Measurements from ENCODE around the gene CCDC93. TPM values are rescaled to one million over a fixed set of nuclear protein-coding genes. Genes with fewer than 3 reads are reported as not detected.

CCDC93 gene
- total RNA-seq, 6 donors from 2014 or later = 19.6 to 141 (median 38.8) TPM

DNA sequence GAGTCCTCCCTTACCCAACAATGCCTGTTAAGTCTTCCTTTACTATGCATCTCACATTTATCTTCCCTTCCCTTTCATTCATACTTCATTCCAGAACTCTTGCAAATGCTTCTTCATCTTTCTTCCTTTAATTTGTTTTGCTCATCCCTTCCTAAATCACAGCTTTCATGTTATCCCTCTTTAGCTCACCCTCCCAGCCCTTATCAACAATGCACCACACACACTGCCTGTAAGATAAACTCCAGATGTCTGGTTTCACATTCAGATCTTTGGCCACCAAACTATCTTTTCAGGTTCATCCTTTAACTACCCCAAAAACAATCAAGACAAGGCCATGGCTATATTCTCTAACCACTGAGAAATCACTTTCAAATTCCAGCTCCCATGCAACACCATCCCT is 3.4 kb downstream of the CCDC93 start:
- ATAC-seq (ENCODE audit: low FRiP score in 2 of 2) (no peak), DNase-seq (no peak)
- Histone ChIP-seq H3K36me3 (peaks cover 14 to 36% (median 25%) of the 10 kb centered on the region in 4 donors), H3K4me1 (peaks cover 14 to 27% (median 22%) of the 10 kb centered on the region in 4 donors), H3K27ac (no peak overlapping the region), H3K4me3 (no peak overlapping the region), H3K9me3 (no peaks in the 10 kb centered on the region), H3K27me3 (no peaks in the 10 kb centered on the region)
- TF ChIP-seq EP300 (IDR thresholded peaks at IDR 0.05) (no peak), POLR2AphosphoS5 (IDR thresholded peaks at IDR 0.05) (no peak), CTCF (IDR thresholded peaks at IDR 0.05) (no peak), POLR2A (IDR thresholded peaks at IDR 0.05) (no peak)

- ATAC-seq (ENCODE audit: low FRiP score in 2 of 2) (no peak), DNase-seq (no peak)
- TF ChIP-seq CTCF (IDR thresholded peaks at IDR 0.05) (no peak), EP300 (IDR thresholded peaks at IDR 0.05) (no peak), POLR2AphosphoS5 (IDR thresholded peaks at IDR 0.05) (no peak), POLR2A (IDR thresholded peaks at IDR 0.05) (no peak)
- Histone ChIP-seq H3K4me3 (no peak overlapping the region), H3K4me1 (peaks cover 1 to 14% (median 8%) of the 10 kb centered on the region in 4 donors), H3K36me3 (peaks cover 15 to 67% (median 35%) of the 10 kb centered on the region in 4 donors), H3K27ac (no peak overlapping the region), H3K27me3 (no peaks in the 10 kb centered on the region), H3K9me3 (no peaks in the 10 kb centered on the region)
- 84 to 86% methylated on average over 2 of the region's 2 CpGs for WGBS, 2 donors
Measured at GRCh38 chr2:118006861-118007260, 7.0 kb downstream of the CCDC93 start.

GRCh38 chr2:118006326-118006725 is 7.5 kb downstream of the CCDC93 start:
- 70 to 84% methylated on average over 1 of the region's 1 CpG for WGBS, 2 donors
- Histone ChIP-seq H3K4me1 (peaks cover 0 to 8% (median 3%) of the 10 kb centered on the region in 4 donors), H3K4me3 (no peak overlapping the region), H3K27ac (no peak overlapping the region), H3K9me3 (no peaks in the 10 kb centered on the region), H3K36me3 (peaks cover 15 to 72% (median 38%) of the 10 kb centered on the region in 4 donors), H3K27me3 (no peaks in the 10 kb centered on the region)
- DNase-seq (no peak), ATAC-seq (ENCODE audit: low FRiP score in 2 of 2) (no peak)
- TF ChIP-seq EP300 (IDR thresholded peaks at IDR 0.05) (no peak), POLR2A (IDR thresholded peaks at IDR 0.05) (no peak), POLR2AphosphoS5 (IDR thresholded peaks at IDR 0.05) (no peak), CTCF (IDR thresholded peaks at IDR 0.05) (no peak)

DNA sequence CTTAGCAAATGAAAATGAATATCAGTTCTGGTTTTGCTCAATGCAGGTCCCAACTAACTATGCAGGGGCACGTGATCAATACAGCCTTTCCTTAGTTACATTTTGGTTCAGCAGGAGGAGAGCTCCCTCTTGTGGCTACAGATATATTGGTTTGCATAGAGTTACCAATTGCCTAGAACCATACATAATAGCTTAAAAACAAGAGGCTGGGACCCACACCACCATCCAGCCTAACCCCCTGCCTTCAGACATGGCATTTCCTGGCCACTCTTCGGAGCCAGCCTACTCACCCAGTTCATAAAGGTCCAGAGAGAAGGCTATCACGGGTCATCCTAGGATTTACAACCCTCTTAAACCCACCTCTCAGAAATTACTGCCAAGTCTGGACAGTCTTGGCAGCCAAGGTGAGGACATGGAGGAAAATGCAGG is 10.5 kb downstream of the CCDC93 start:
- no peak overlapping the region for H3K4me3 ChIP-seq
- peak in 1 of 2 donors; percentile 42 for DNase-seq
- ATAC-seq (ENCODE audit: low FRiP score in 2 of 2) = peak; percentile 87 to 95
- peaks cover 23 to 95% (median 48%) of the 10 kb centered on the region in 4 donors for H3K36me3 ChIP-seq
- WGBS, 2 donors = 17 to 19% methylated on average over 2 to 3 of the region's 3 CpGs
- no peak overlapping the region for H3K27ac ChIP-seq
- H3K4me1 ChIP-seq = peaks cover 0 to 7% (median 0%) of the 10 kb centered on the region in 4 donors
- H3K9me3 ChIP-seq = no peaks in the 10 kb centered on the region
- TF ChIP-seq CTCF (IDR thresholded peaks at IDR 0.05) (peak; percentile 56 to 86 (median 76)), POLR2A (IDR thresholded peaks at IDR 0.05) (no peak)
- no peaks in the 10 kb centered on the region for H3K27me3 ChIP-seq

DNA sequence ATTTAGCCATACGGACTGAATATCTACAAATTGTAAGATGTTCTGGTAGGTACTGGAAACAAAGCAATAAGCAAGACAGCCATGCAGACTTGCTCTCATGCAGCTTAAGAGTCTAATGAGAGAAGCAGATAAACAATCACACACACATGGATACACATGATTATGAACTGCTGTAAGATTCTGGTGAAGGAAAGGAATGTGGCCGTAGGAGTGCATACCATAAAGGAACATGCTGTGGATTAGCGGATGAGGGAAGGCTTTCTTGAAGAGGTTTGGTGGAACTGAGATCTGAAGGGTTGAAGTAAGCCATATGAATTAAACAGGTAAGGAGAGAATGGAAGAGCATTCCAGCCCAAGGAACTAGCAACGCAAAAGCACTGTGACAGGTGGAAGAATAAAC is 13.8 kb downstream of the CCDC93 start:
- WGBS, 2 donors = 93 to 95% methylated on average over 4 of the region's 4 CpGs
- Histone ChIP-seq H3K9me3 (no peaks in the 10 kb centered on the region), H3K36me3 (peaks cover 24 to 95% (median 42%) of the 10 kb centered on the region in 4 donors), H3K4me3 (no peak overlapping the region), H3K27ac (no peak overlapping the region), H3K27me3 (no peaks in the 10 kb centered on the region), H3K4me1 (peaks cover 0 to 7% (median 2%) of the 10 kb centered on the region in 4 donors)
- ATAC-seq (ENCODE audit: low FRiP score in 2 of 2) (no peak), DNase-seq (no peak)
- TF ChIP-seq POLR2AphosphoS5 (IDR thresholded peaks at IDR 0.05) (no peak), CTCF (IDR thresholded peaks at IDR 0.05) (no peak), POLR2A (IDR thresholded peaks at IDR 0.05) (no peak), EP300 (IDR thresholded peaks at IDR 0.05) (no peak)
